Measurements from ENCODE around the gene TMEM178B.
A peak's percentile ranks its signal among the peaks of the same experiment; 100 is the strongest.

The TMEM178B gene

DNA sequence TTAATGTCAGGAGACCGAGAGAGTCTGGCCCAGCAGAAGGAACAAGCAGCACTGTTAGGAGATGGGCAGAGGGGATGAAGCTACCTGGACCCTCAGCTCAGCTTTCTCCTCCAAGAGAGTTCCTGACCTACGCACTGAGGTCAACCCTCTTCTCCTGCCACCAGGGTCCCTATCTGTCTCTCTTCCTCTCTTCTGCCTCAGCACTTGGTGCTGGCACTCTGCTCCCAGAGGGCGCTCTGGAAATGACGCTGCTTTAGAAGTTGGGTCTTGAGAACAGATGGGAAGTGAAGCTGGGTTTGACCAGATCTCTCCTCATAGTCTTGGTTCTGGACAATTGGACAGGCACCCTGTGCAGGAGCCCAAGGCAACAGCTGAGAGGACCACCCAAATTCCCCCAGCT, 261.3 kb downstream of the TMEM178B start:
- intact Hi-C loops (cut with DNase I): no loop called here

DNA sequence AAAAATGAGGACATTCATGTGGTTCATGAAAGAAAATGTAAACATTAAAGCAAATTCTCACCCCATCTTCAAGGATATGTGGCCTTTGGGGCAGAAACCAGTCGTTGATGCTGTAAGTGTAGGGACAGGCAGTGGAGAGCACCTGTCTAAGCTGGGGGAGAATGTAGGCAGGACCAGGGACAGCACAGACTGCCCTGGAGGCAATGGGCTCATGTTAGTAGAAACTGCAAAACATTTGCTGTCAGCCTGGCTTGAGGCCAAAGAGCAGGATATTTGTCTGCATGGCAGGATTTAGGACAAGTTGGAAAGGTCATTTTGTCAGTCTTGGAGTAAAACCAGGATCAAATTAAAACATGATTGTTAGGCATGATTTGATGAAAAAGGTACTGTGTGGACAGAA, 265.7 kb downstream of the TMEM178B start:
- intact Hi-C loops (cut with DNase I): no loop called here
- no peak for DNase-seq

More for the DNA sequence above, 261.3 kb downstream of the TMEM178B start:
- no peak for DNase-seq

DNA sequence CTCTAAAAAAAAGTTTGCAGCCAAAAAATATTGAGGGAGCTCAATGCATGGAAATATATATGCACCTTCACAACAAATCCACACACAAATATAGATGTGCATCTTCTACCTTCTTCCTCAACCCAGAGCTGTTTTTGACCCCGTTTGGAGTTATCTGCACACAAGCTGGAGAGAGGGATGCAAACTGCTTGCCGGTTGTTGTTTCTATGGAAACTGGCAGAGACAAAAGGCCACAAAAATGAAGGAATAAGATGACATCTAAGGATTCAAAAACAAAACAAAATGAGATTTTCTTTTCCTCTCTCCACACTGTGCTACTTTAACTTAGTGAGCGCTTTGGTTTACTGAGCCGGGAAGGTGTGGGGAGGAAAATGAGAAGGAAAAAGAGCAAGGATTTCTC, 267.1 kb downstream of the TMEM178B start:
- intact Hi-C loops (cut with DNase I): no loop called here

DNA sequence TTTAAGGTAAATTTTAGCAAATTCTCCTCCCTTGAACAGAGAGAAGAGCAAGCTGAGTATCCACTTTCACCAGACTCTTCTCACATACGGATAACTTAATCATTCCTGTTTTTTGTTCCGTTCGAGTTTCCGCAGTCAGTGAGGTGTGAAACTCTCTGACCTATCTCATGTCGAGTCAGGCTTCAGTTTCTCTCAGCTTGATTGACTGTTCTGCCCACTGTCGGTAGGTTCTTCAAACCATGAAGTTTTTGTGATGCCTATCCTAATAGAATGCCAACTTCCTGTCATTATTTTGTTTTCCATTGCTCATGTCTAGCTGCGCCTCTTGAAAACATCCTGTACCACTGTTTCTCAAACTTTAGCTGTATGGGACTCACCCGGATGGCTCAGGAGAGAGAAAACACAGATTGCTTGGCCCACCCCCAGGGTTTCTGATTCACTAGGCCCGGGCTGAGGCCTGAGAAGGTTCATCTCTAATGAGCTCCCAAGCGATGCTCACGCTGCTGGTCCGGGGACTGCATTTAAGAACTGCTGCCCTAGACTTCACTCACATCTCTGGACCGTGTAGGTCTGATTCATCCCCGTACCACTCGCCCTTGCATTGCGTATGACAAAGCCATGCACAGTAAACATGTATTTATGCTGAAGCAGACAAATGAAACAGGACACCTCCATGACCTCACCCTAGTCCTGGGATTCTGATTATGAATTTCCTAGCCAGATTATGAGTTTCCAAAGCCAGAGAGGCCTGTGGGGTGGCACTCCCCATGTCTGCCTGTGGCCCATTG, 269.0 kb downstream of the TMEM178B start:
- intact Hi-C loops (cut with DNase I): no loop called here
- DNase-seq: no peak

More for the DNA sequence above, 267.1 kb downstream of the TMEM178B start:
- DNase-seq: no peak

DNA sequence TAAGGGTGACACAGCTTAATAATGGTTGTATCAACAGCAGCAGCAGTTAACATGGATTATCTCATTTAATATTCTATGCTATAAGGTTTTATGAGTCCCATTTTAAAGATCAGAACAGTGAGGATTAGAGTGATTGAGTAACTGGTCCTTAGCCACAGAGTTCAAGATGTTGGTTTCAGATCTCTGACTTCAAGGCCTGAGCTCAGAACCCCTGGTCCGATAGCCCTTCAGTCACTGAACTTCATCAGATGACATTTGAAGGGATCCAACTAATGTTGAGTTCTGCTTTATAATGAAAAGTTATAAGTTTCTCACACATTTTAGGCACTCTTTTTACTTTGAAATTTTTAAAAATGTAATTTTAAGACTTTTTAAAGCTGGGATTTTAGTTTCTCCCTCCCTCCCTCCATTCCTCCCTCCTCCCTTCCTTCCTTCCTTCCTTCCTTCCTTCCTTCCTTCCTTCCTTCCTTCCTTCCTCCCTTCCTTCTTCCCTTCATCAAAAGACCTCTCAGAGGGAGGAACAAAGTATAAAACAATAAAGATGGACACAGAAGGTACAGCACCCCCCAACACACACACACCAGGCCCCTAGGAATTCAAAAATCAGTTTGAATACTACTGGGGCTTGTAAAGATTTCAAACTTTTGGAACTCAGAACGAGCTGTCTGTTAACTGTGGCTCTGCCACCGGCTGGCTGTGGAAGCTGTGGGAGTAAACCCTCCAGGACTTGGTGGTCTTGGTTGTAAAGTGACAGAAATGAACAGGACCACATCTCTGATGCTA, 270.5 kb downstream of the TMEM178B start:
- intact Hi-C loops (cut with DNase I): no loop called here
- no peak for DNase-seq

DNA sequence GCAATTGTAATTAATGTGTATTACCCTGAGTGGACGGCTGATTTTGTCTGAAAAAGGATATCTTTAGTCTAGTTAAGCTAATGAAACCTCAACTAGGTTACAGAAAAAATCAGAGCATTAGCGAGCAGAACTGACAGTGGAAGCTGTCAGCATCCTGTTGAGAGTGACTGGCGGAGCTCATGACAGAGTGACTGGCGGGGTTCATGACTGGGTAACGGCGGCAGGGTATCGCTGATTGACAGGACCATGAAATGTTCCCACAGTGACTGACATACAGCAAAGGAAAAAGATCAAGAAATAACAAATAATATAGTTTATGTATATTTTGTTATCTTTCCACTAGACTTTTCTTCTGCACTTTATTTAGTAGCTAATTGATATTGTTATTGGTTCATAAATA, 274.9 kb downstream of the TMEM178B start:
- no peak for DNase-seq
- intact Hi-C loops (cut with DNase I): no loop called here

DNA sequence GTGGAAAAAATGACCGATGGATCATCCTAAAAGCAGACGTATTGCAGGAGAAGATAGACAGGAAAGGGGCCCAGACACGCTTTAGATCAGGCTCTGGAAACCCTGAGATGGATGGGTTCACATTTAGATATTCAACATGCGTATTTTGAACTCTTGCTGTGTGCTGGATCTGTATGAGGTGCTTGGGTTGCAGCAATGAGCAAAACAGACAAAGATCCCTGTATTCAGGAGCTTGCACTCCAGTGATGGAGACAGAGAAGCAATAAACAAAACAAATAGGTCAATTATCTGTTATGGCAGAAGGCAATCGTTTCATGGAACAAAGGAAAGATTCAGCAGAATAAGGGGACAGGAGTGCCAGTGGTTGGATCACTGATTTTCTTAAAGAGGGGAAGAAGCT, 275.5 kb downstream of the TMEM178B start:
- intact Hi-C loops (cut with DNase I): no loop called here
- DNase-seq: no peak

DNA sequence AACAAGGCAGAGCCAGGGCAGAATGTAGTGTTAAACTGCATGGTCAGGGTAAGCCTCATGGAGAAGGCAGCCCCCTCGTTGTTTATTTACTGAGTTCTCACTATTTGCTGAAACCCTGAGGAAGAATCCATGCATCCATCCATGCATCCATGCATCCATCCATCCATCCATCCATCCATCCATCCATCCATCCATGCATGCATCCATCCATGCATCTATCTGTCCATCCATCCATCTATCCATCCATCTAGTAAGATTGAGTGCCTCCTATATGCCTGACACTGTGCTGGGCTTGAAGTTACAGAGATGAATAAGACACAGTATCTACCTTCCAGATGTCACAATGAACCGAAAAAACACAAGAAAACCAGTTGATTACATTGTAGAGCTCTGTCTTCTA, 275.9 kb downstream of the TMEM178B start:
- no peak for DNase-seq
- intact Hi-C loops (cut with DNase I): no loop called here

DNA sequence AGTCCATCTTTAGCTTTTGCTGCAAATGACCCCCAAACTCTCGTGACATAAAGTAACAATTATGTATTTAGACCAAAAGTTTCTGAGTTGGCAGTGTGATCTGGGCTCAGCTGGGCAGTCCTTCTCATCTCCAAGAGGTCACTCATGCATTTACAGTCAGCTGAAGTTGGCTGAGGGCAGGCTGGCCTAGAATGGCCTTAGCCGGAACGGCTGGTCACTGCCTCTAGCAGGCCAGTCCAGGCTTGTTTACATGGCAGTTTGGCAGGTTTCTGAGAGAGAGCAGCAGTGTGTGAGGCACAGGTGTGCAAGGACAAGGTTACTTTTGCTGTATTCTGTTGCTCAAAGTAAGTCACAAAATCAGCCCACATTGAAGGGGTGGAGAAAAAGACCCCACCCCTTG, 277.3 kb downstream of the TMEM178B start:
- intact Hi-C loops (cut with DNase I): no loop called here
- DNase-seq: peak in 1 of 10 donors; percentile 79

DNA sequence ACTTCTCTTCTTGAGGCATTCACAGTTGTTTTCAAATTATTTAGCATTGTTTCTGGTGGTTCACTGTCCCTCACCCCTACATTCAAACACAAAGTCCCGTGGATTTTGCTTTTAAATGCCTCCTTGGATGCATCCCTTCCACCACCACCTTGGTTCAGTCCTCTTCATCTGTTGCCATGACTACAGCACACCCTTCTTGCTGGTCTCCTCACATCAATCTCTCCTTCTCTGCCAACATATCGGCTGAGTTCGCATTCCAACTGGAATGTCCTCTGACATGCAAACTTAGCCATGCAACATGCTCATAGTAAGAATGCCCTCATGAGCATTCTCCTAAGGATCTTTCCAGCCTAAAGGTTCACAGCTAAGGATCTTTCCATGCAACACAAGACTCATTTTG, 279.1 kb downstream of the TMEM178B start:
- DNase-seq: no peak
- intact Hi-C loops (cut with DNase I): no loop called here

DNA sequence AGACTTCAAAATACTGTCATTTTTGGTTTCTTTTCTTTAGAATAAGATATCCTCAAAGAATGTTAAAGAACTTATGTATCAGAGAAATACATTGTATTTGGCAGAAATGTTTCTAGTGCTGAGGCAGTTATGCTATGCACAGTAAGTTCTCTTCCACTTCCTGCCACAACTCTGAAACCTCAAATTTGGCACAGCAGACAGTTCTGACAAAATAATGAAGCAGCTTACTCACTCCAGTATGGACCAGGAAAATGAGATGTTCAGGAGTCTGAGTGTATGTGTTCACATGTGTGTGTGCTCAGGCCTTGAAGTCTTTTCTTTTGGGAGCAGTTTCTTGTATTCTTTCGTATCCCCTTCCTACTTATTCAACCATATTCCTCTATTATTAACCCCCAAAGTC, 280.4 kb downstream of the TMEM178B start:
- intact Hi-C loops (cut with DNase I): no loop called here
- DNase-seq: no peak

DNA sequence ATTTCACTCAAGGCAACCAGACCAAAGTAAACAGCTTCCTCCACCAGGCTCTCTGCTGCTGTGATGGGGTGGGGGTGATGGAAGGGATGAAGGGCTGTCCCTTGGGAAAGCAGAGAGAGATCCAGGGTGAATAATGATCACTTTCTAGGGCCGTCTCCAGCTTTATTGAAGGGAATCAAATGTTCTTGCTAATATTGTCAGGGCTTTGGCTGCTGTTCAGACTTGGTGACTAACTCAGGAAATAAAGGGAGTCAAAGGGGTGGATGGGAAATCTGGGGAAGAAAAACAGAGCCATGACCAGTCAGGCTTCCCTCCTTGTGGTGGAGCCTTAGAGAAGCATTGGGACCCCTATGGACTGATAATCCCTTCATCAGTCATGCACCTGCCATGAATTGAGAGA, 281.2 kb downstream of the TMEM178B start:
- no peak for DNase-seq
- intact Hi-C loops (cut with DNase I): no loop called here

DNA sequence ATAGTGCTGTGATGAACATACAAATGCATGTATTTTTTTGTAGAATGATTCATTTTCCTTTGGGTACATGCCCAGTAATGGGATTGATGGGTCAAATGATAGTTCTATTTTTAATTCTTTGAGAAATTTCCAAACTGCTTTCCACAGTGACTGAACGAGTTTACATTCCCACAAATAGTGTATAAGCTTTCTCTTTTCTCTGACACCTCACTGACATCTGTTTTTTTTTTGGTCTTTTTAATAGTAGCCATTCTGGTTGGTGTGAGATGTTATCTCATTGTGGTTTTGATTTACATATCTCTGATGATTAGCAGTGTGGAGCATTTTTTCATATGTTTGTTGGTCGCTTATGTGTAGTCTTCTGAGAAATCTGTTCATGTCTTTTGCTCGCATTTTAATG, 282.3 kb downstream of the TMEM178B start:
- DNase-seq: no peak
- intact Hi-C loops (cut with DNase I): no loop called here

DNA sequence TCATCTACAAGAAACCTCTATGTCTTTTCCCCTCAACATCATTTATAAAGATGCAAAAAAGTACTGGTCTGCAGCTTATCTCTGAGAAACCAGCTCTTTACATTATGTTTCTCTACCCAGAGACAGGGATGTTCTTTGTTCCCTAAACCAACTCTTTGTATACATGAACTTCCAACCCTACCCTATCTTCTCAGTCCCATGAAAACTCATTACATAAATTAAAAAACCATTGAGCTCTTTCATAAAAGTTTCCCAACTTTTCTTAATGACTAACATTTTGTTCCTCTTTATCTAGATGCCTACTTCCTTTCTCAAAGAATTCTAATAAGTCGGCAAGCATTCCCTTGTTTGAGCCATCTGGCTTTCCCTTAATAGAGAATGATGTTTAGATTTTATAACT, 284.5 kb downstream of the TMEM178B start:
- no peak for DNase-seq
- intact Hi-C loops (cut with DNase I): no loop called here

DNA sequence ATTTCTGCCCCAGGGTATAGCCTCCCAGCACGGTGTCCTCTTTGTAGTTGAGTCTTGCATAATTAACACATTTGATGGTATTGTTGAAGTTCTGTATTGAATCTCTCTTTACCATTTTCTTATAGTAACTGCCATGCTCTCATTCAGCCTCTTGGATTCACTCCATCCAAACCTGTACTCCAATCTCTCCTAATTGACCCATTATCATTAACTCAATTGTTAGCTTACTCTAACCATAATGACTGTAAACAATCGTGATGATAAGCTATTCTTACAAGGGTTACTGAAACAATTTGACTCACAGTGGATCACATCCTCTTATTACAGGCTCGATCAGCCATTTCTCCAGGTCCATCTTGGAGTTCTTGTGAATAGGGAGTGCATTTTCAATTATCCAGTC, 285.4 kb downstream of the TMEM178B start:
- intact Hi-C loops (cut with DNase I): no loop called here
- no peak for DNase-seq

DNA sequence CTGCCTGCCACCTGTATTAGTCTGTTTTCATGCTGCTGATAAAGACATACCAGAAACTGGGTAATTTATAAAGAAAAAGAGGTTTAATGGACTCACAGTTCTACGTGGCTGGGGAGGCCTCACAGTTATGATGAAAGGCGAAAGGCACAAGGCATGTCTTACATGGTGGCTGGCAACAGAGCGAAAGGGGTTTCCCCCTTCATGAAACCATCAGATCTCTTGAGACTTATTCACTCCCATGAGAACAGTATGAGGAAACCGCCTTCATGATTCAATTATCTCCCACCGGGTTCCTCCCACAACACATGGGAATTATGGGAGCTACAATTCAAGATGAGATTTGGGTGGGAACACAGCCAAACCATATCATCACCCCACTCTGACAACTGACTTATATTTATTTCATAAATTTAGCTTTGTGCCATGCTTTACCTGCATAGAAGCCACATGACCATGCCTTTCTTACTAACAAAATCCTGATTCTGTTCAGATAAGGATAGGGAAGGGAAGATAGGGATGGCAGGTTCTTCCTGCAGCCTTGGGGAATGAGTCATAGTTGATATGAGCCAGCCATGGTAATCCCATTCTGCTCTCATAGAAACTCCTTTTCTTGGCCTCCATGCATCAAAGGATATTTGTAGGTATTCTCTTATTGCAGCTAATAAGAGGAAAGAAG, 286.0 kb downstream of the TMEM178B start:
- no peak for DNase-seq
- intact Hi-C loops (cut with DNase I): no loop called here

DNA sequence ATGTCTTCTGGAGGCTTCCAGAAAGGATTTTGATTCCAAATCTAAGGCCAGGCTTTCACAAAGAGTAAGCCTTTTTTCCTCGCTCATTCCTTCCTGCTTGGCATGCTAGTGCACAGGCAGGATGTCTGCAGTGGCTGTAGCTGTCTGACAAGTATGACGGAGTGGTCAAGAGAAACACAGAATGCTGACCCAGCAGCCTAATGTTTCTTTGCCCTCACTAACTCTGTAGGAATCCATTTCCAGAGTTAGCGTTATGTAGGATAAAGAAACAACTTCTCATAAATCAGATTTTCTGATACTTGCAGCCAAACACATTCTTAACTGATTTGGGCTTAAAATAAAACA, 286.5 kb downstream of the TMEM178B start:
- intact Hi-C loops (cut with DNase I): no loop called here

DNA sequence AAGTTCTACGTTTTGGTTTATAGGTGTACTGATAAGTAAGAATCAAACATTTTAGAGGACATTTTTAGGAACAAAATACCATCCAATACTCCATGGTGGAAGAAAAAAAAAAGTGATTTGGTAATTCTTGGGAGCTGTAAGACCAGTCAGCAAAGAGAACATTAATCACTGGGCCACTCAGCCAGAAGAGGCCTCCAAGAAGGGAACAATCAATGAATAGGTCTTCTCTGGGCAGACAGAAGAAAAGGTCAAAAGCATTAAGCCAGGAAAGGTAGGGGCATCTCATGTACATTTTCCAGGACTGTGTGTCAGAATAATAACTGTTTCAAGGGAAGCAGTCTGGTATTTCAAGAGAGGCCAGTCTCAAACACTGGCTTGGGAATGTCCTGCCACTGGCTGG, 286.9 kb downstream of the TMEM178B start:
- no peak for DNase-seq
- intact Hi-C loops (cut with DNase I): no loop called here

More for the DNA sequence above, 286.5 kb downstream of the TMEM178B start:
- no peak for DNase-seq

DNA sequence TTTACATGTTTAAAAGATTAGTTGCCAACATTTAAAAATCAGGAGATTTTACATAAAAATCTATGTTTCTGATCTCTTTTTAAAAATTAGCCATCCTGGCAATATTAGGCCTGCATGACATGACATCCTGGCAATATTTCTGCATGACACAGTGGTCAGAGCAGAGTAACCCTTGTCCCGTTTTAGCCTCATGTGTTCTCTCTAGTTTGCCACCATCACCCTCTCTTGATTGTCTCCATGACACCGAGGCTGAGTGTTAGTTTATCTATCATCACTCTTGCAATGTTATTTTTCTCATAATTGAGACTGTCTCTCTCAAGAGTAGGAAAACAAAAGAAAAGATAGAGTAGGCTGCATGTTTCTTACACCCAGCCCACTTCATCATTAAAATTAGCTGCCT, 287.6 kb downstream of the TMEM178B start:
- intact Hi-C loops (cut with DNase I): no loop called here
- no peak for DNase-seq

DNA sequence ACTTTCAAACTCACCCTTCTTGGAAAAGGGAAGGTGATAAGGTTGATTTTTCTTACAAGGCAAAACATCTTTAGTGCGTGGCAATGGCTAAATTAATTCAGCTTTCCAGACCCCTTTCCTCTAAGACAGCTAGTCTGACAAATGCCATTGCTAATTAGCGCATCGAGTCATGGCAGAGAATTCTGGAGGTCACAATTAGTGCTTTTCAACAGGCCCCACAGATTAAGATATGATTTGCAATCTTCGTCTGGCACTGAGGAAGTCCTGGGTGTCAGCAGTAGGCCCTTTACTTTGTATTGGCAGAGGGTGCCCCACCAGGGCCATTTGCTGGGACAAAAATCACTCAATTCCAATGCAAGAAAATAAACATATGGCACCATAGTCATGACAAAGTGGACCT, 288.1 kb downstream of the TMEM178B start:
- no peak for DNase-seq
- intact Hi-C loops (cut with DNase I): no loop called here

DNA sequence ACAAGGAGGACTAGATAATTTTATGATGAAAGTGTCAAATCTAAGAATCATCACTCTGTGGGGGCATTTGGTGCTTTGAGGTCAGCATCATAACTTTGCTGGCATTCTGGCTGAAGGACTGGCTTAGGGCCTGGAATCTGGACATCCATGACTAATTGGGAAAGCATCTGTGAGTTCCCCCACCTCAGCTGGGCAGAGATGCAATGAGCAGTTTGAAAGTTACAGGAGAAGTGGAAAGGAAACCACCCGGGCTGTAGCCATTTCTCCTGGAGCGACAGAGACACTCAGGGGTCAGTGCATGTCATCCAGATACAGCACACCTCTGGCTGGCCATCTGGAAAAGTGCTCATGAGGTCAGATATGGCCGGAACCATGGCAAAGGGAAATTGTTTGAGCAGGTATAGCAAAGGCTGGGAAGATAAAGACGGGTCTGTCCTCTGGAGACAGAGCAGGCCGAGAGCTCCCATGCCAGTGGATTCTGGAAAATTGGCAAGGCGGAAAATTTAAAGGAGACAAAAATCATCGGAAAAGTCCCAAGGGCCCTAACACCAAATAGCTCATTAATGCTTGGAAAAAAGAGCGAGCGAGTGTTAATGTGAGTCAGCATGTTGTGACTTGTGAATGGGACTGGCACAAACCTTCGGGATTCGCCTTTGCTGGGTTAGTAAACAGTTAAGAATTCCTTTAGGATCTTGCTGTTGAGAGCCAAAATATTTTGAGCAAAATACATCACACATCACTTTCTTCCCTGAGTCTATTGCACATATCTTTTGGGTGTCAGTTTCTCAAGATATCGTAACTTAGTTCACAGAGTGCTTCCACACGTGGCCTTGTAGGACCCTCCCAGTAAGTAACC, 288.9 kb downstream of the TMEM178B start:
- intact Hi-C loops (cut with DNase I): no loop called here
- no peak for DNase-seq
